ENCODE measurements around the gene KLRC3.
"Not testable (repeated sequence)": the region's sequence is repeated elsewhere in the genome, so short reads cannot be mapped to it uniquely, and the experiment has no call there.

The KLRC3 gene

GRCh38 chr12:10368206-10369171 is 51.9 kb downstream of the KLRC3 start:
- DNase-seq: no peak

- DNase-seq: not testable (repeated sequence)
These were observed 52.7 kb downstream of the KLRC3 start for GRCh38 chr12:10367714-10368113.

DNA sequence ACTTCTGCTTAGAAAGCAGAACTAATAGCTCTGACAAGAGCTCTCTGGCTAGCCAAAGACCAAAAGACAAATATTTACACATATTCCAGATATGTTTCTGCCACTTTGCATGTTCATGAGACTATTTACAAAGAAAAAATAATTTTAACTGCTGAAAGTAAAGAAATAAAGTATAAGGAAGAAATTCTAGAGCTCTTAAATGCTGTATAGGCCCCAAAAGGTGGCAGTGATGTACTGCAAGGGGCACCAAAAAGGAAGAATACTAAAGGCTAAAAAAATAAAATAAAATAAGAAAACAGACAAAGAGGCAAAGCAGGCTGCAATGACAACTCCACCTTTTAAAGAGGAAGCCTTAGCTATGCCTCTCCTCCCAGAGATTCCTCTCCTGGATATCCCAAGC is 53.5 kb downstream of the KLRC3 start:
- DNase-seq: peak; percentile 35

DNA sequence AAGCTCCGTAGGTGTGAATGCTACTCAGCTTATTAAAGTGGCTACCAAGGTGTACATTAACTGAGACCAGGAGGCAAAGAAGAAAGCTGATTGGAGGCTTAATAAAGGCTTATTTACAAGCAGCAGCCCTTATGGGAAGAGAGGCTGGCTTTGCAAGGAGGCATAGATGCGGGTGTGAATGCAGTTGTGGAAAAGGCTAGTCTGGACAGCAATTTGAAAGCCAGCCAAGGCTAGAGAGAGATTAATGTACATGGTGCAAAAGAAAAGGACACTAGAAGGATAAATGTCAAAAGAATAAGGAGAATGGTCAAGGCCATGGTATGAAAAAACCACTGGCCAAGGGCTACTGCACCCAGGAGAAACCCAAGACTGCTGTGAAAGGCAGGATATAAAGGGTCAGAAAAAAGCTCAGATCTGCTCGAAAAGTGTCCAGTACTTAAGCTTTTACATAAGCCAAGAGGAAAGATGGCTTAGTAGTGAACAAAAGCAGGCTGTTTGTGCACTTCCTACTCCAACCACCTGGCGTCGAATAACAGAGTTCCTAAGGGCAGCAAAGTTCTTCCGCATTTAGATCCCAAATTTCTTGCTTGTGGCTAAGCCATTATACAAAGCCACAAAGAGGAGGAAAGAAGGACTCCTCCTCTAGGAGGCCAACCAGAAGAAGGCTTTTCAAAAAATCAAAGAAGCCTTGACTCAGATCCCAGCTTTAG is 54.5 kb downstream of the KLRC3 start:
- DNase-seq: peak; percentile 13

DNA sequence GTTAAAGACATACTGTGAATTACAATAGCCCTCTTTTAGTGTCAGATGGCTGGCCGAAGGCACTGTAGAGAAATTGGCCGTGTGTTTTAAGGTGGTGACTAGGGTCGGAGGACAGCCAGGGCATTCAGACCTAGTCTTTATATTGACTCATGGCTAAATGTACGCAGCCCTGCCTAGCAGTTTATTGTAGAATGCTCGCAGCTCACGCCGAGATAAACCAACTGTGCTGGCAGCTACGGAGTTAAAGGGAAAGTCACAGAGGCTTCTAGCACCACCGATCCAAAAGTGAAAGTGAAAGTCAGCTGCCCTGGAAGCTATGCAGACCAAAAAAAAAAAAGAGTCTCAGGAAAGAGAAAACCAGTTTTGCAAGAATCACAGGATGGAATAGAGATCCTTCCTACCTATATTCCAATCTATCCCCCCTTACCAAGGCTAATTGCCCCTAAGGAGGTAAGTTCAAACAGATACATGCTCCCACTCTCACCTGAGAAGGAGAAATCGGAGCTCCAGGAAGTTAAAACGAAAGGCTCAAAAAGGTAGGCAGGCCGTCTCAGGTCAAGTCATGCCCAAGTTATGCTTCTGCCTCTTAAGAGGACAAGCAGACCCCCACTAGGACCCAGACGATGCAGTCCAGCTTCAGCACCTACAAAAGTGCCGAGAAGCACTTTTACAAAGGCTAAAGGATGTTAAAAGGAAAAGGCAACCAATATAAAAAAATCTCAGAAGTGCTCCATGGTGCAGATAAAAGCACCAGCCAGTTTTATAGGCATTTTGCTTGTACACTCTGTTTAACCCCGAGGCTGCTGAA is 55.4 kb downstream of the KLRC3 start:
- peak; percentile 84 for DNase-seq

DNA sequence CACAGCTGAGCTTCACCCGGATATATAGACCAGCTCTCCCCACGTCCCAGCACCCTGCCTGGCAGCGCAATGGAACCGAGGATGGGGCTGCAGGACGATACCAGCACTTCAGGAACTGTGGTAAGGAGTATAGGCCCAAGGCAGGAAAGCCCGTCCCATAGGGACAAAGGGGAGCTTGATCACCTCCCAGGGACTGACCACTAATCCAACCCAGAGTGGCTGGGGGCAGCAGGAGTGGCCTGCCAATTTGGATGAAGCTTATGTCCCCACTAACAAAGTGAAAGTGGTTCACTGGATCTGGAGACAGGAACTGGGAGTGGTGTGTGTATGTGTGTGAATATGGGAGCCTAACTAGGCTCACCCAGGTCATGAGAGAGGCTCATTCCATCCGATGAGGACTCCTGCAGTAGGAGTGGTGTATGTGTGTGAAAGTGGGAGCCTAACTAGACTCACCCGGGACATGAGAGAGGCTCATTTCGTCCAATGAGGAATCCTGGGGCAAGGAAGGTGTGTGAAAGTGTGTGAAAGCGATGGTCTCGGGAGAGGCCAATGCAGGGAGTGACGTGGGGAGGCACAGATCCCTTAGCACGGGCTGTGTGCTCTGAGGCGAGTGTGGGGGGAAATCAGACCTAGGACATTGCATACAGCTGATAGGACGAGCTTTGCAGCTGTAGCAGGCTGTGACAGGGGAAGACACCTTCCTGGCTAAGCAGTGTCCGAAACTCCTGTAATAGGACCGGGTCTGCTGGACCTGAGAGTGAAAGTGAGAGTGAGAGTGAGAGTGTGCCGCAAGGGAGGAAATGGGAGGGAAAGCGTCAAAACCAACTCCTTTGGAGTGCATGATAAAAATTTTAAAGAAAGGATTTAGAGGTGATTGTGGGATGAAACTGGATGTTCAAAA is 56.2 kb downstream of the KLRC3 start:
- peak; percentile 60 for DNase-seq

DNA sequence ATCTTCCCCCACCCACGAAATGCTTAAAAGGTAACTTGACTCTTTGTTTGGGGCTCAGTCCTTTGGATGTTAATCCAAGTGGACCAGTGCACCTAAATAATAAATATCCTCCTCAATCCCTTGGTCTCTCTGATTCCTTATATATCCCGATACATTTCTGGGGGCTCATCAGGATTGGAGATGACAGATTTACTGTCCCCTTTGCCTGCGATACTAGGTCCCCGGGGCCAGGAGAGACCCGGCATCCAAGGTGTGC is 56.8 kb downstream of the KLRC3 start:
- DNase-seq: no peak

DNA sequence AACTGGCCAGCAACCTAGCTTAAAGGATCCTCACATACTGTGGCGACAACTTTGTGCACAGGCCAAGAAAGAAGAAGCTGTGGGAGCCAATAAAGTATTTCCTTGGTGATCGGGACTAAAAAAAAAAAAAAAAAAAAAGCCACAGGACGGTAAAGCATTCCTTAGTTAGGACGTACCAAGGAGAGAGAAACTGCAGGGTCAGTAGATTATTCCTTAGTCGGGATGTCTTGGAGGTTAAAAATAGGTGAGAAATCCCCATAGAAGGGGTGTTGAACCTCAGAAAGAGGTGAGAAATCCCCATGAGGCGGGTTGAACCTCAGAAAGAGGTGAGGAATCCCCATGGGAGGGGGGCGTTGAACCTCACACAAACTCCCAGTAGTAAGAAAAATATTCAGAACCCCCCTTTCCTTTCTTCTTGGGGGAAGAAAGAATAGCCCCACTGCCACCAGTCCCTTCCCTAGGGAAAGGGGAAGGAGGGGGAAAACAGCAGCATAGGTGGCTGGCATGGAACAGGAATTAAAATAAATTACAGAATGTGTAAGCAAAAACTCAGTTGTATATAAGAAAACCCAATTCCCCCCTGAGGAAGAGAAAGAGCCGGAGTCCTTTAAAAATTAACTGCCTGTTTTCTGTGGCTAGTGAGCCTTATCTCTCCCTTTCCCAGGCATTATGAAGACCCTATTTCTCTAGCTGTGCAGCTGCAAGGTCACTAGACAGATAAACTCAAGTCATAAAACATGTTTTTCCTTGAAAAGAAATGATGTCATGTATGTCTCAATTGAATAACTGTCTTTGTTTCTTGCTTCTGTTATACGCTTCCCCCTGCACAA is 57.4 kb downstream of the KLRC3 start:
- DNase-seq: no peak

GRCh38 chr12:10362325-10362724 is 58.1 kb downstream of the KLRC3 start:
- DNase-seq: no peak

Measured in NCI-H345 (cell line).